Brain pericyte (primary cell): ENCODE results near the gene PCSK4.
A peak's percentile ranks its signal among the peaks of the same experiment; 100 is the strongest.
"Not testable (repeated sequence)": the region's sequence is repeated elsewhere in the genome, so short reads cannot be mapped to it uniquely, and the experiment has no call there.

Source experiments
- DNase-seq: peaks from one replicate; pipeline ENCODE4 v3.0.0-alpha.2; 2012; ENCODE audit warnings: low read depth, low spot score

Gene PCSK4

GRCh38 chr19:1439525-1440417, 50.4 kb downstream of the PCSK4 start:
- not testable (repeated sequence) for DNase-seq

GRCh38 chr19:1438933-1439354, 51.2 kb downstream of the PCSK4 start:
- DNase-seq, result no peak

DNA sequence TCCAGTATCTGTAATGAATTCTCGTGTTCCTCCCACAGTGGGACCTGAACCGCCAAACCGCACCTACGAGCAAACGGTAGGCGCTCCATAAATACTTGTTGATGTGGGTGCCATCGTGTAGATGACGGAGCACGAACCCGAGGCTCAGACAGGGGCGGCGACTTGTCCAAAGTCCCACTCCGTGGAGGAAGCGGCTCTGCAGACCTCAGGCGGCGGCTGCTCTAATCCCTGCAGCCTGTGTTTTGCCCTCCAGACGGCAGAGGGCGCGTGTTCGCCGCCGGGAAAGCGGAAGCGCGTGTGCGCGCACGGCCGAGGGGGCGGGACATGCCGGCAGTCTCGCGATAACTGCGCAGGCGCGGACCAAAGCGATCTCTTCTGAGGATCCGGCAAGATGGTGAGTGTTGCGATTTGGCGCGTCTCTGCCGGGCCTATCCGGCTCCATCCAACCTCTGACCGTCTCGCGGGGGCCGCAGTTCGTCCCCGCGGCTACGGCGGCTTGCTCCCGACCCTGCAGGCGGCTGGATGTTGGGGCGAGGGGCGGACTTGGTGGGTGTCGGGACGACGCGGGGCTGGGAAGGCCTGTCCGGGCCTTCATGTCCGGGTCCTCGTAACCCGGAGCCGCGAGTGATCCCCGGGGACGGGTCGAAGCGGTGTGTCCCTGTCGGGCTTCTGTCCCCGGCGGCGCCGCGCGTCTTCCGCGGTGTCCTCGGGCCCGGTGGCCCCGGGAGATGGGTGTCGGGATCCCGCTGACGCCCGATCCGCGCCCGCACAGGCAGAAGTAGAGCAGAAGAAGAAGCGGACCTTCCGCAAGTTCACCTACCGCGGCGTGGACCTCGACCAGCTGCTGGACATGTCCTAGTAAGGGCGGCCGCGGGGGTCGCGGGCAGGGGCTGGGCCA, 51.9 kb downstream of the PCSK4 start, which contains the start of gene RPS15:
Gene RPS15 (plus strand): TSS at position 362 of the 898 bp plus-strand sequence. CDS start 30 bp downstream, at position 392.
- peak; percentile 90 for DNase-seq

DNA sequence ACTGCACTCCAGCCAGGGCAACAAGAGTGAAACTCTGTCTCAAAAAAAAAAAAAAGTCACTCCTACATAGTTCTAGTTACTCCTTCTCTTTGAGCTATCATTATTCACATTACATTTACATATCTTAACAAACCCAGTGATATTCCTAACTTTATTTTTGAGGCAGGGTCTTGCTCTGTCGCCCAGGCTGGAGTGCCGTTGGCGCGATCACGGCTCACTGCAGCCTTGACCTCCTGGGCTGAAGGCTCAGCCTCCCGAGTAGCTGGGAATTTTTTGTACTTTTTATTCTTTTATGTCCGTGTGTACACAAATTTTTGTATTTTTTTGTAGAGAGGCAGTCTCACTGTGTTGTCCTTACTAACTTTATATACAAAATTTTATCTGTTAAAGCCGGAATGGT, 52.5 kb downstream of the PCSK4 start:
- no peak for DNase-seq

DNA sequence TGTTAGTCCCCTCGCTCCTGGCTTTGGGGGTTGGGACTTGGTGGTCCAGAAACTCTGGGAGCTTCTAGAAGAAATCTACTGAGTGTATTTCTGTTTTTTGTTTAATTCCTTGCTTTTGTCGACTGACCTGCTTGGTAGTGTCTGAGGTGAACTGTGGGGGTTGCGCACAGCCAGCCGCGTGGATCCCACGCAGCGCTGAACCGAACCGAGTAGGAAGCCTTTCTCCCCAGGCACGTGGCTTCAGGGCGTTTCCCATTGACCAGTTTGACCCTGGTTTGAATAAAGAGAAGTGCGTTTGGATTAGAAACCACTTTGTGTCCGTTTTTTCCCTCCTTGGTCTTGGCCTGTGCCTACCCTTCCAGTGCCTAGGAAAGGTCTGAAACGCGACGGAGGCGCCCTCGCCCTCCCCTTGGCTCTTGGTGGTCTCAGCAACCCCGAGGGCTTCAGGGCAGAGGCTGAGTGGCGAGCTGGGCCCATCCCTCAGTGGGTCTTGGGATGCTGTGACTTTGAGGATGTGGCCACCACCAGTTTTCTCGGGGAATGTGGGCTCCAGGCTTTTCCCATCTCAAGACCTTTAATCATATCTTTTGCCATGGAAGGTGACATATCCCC, 54.7 kb downstream of the PCSK4 start:
- no peak for DNase-seq

DNA sequence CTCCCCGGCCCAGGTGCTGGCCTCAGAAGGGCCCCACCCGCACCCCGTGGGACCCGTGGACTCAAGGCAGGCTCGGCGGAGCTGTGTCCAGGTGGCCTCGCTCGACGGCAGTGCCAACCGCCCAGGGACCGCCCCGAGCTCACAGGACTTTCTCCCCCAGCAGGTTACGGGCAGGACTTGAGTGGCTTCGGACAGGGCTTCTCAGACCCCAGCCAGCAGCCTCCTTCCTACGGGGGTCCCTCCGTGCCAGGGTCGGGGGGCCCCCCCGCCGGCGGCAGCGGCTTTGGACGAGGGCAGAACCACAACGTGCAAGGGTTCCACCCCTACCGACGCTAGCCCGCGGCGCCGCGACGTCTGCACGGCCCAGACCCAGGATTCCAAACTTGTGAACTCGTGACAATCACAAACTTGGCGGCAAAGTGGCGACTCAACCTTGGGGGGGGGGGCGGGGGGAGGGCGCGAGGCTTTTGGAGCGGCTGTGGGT, 55.5 kb downstream of the PCSK4 start:
- DNase-seq, result no peak

DNA sequence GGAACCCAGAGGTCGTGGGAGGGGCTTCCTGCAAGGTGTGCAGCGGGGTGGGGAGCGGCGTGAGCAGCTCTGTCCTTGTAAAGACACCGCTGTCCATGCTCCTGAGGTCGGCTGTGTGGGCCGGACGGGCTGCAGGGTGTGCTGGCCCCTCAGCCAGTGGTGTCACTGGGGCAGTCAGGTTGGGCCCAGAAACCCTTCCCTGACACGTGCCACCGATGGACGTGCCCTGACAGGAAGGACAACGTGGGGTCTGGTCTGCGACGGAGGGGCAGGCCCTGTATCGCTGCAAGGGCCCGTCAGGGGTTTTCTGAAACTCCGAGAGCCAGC, 56.1 kb downstream of the PCSK4 start:
- DNase-seq, result no peak

- no peak for DNase-seq
Measured at GRCh38 chr19:1433119-1434039, 56.8 kb downstream of the PCSK4 start.

DNA sequence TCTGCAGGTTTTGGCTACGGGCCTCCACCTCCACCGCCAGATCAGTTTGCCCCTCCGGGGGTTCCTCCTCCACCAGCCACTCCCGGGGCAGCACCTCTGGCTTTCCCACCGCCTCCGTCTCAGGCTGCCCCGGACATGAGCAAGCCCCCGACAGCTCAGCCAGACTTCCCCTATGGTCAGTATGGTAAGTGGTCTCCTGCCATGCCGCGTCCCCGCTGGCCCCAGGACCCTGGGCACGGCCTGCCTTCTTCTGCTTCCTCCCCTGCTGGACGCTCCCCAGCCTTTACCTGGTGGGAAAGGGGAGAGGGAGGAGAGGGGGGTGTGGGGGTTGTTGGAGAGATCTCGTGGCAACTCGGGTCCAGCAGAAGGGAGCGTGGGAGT, 57.7 kb downstream of the PCSK4 start:
- DNase-seq, result no peak

DNA sequence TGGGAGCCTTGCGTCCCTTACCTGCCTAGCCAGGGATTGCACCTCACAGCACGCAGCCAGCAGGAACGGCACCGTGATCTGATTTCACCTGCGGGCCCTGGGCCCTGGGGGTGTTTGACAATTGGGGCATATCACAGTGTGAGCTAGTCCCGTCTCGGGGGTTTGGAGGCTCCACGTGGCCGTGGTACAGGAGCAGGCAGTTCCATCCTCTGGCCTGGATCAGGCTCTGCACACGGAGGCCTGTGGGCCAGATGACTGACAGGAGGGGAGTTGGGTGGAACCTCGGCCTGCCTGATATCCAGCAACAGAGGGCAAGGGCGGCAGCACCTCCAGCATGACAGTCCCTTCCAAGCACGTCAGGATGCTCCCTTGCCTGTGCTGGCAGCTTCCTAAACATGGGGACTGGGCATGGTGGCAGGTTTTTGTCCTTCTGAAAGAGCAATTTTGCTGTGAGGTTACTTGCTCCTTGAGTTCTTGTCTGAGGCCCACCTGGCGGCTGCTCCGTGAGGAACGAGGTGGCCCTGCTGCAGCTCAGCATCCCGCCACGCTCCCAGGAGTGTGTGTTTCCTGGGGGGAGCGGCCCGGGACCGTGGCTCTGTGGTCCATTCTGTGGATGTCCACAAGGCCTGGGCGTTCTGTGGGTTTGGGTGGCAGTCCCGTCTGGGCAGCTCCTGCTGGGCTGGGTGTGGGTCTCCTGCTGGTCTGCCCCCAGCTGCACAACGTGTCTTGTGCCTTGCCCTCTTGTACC, 58.2 kb downstream of the PCSK4 start:
- DNase-seq, result no peak
